ENCODE measurements around the gene BZW2. TPM values are rescaled to one million over a fixed set of nuclear protein-coding genes. Genes with fewer than 3 reads are reported as not detected.
"Not testable (repeated sequence)": the region's sequence is repeated elsewhere in the genome, so short reads cannot be mapped to it uniquely, and the experiment has no call there.

BZW2 gene
- total RNA-seq, 1 experiment from 2014 or later: 131 TPM

DNA sequence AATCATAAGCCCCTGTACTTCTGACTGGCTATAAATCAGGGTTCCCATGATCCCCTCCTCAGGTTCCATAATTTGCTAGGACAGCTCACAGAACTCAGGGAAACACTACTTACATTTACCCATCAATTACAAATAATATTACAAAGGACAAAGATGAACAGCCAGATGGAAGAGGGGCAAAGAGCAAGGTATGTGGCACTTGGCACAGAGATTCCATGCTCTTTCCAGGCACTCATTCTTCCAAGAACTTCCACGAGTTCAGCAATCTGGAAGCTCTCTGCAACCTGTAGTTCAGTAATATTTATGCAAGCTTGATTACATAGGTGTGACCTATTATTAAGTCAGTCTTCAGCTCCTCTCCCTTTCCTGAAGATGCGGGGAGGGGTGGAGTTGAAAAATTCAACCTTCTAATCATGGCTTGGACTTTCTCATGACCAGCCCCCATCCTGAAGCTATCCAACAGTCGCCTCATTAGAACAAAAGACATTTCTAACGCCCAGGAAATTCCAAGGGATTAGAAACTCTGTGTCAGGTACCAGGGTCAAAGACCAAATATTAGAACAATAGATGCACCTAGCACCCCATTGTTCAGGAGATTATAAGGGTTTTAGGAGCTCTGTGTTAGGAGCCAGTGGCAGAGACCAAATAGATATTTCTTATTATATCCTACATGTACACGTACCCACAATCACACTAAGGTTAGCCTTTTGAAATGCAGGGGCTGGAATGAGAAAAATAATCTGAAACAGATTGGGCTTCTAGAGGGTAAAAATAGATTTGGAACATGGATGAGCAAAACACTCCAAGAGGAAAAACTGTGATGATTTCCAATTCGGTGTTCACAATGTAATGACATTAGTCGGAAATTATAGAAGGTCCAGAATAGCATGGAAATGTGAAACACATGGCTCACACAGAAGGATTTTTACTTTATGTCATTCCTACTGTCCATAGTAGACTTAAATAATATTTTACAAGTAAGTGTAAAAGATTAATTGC lies 7.4 kb upstream of the BZW2 start:
- DNase-seq (ENCODE audit: low read depth, low spot score): no peak
- in situ Hi-C loops (cut with HindIII; ENCODE audit: low pct_unique_long_range_greater_than_20kb, low sequenced_read_pairs): no loop called here

DNA sequence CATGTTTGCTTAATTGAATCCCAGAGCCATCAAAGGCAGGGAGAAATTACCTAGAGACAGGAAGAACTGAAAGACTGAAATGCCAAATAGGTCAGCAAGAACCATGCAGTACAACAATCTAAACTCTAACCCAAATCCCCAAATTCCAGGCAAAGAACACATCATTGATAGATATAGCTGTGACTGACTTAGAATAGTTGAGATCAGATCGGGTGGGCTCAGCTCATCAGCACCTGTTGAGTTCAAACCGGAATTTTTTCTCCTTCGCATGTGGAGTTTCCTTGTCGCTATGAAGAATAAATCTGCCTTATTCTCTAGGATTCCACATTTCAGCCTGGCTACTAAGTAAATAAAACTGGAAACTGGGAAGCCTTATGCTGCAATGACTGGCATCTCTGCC lies 1.8 kb upstream of the BZW2 start:
- in situ Hi-C loops (cut with HindIII; ENCODE audit: low pct_unique_long_range_greater_than_20kb, low sequenced_read_pairs): no loop called here
- no peak for DNase-seq (ENCODE audit: low read depth, low spot score)

DNA sequence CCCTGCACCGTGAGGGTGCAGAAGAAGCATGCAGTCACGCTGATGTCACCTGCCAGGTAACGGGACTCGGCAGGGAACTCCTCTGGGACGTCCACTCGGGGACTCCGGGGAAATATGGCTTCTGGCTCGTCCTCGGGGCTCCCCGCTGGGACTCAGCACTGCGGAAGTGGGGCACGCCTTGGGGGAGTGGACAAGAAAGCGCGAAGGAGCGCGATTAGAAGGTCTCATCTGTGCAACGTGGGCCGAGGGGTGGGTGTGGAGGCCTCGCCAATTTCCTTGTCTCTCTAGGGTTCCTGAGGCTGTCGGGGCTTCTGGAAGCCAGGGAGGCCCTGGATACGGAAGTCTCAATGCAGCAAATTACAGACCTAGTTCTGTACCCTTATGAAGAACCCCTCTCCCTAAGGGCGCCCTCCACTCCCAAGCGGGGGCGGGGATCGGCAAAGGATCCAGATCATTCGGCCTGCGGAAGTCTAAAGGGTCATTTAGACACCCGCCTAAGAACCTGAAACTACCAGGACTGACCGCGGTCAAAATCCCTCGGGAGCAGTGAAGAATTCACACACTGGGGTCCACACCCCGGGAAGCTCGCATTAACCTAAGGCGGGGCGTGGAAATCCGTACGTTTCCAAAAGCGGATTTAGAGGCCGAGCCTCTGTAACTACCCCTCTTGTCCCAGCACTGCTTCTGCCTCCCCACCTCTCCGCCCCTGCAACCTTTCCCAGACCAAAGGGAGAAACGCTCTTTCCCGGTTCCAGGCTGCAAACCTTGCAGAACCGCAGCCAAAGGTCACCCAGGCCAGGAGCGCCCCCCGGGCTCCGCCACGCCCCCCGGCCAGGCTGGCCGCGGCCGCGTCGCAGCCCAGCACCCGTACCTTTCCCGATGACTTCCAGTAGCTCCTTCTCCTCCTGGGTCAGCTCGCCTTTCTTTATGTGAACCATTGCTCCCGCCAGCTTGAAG lies 1.1 kb upstream of the BZW2 start:
- DNase-seq (ENCODE audit: low read depth, low spot score): peak; percentile 57
- in situ Hi-C loops (cut with HindIII; ENCODE audit: low pct_unique_long_range_greater_than_20kb, low sequenced_read_pairs): no loop called here

DNA sequence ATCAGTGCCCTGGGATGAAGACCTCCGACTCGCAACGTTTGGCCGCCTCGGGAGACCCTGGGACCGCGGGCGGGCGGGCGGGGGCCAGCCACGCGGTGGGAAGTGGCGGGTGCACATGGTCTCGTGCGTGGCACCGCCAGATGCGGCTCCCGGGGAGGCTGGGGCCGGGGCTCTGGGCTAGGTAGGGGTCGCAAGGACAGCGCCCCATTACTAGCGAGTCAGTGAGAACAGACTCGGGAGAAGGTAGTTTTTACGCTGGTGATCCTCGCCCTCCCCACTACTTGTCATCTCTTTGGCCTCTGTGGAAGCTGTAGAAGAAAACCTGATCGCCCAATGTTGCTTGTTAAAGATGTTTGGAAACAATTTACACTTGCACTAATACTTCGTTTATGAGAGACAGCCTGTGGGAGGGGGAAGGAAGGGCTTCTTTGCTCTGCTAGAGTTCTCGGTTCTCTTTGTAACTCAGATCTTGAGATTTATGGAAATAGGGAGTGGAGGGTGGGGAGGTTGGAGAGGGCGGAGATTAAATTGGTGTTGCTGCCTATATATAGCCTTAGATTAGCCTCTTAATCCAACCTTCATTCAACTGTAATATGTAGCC lies 591 bp downstream of the BZW2 start:
- in situ Hi-C loops (cut with HindIII; ENCODE audit: low pct_unique_long_range_greater_than_20kb, low sequenced_read_pairs): no loop called here
- peak; percentile 48 for DNase-seq (ENCODE audit: low read depth, low spot score)

DNA sequence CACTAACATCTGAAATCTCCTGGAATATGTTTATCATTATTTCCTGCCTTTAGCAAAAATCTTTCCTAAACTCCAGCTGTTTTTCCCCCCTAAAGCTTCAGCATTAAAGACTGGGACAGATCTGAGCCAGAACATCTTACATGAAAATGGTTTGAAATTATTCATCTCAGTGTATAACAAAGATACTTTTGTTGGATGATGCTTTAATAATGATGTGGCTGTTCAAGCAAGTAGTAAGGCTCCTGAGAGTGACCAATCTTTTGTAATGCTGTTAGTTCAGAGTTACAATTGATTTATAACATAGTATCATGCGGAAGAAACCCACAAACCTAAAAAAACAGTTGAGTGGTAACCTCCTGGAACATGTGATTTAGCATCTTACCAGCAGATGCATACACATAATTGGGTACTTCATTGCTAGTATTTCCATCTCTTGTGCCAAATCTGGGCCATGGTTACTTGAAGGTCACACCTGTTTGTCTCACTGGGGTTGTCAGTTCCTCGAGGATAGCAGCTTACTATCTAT lies 1.5 kb downstream of the BZW2 start:
- in situ Hi-C loops (cut with HindIII; ENCODE audit: low pct_unique_long_range_greater_than_20kb, low sequenced_read_pairs): no loop called here
- peak; percentile 65 for DNase-seq (ENCODE audit: low read depth, low spot score)

DNA sequence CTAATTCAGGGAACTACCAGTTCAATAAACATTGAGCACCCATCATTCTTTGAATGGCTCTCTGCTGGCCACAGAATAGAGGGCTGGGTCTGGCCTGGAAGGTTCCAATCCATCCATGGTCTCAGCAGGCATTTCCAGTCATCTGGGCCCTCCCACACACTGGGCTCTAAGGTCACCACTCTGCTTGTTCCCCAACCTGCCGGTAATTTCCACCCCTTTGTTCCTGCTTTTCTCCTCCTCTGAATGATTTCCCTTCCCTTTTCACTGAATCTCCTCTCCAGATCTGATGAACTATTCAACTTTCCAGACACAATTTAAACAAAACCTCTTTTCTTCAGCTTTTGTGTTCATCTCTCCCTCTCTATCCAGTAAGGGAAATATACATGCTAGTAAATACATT lies 2.6 kb downstream of the BZW2 start:
- peak; percentile 19 for DNase-seq (ENCODE audit: low read depth, low spot score)
- in situ Hi-C loops (cut with HindIII; ENCODE audit: low pct_unique_long_range_greater_than_20kb, low sequenced_read_pairs): no loop called here

DNA sequence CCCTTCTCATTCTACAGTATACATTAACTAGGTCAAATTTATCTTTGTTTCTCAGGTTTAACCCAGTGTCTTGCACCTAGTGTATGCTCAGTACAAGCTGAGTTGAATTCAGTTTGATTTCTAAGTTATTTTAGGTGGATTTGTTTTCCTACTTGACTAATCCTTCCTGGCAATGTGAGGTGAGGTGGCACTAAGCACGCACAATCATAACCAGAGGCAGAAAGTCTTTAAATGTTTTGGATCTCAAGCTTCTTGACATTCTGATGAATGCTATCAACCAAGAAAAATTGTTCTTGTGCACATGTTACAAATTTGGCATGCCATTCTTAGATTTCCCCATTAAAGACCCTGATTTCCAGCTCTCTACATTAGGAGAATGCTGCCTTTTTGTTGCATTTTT lies 3.2 kb downstream of the BZW2 start:
- DNase-seq (ENCODE audit: low read depth, low spot score): no peak
- in situ Hi-C loops (cut with HindIII; ENCODE audit: low pct_unique_long_range_greater_than_20kb, low sequenced_read_pairs): no loop called here

DNA sequence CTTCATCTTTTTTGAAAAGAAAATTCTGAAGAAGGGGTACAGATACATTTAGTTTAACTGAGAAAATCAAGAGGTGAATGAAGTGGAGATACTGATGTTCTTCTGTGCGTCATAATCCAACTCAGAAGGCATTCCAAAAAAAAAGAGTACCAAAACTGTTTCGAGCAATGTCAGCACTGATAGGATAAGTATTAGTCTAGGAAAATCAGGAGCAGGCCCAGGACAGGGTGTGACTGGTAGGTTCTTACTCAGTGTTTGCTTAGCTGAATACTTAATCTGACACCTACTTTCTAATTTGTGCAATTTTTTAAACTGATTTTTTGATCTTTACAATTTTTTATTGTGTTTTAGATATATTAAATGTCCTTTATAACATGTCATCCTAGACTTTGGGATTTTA lies 4.3 kb downstream of the BZW2 start:
- DNase-seq (ENCODE audit: low read depth, low spot score): no peak
- in situ Hi-C loops (cut with HindIII; ENCODE audit: low pct_unique_long_range_greater_than_20kb, low sequenced_read_pairs): no loop called here

DNA sequence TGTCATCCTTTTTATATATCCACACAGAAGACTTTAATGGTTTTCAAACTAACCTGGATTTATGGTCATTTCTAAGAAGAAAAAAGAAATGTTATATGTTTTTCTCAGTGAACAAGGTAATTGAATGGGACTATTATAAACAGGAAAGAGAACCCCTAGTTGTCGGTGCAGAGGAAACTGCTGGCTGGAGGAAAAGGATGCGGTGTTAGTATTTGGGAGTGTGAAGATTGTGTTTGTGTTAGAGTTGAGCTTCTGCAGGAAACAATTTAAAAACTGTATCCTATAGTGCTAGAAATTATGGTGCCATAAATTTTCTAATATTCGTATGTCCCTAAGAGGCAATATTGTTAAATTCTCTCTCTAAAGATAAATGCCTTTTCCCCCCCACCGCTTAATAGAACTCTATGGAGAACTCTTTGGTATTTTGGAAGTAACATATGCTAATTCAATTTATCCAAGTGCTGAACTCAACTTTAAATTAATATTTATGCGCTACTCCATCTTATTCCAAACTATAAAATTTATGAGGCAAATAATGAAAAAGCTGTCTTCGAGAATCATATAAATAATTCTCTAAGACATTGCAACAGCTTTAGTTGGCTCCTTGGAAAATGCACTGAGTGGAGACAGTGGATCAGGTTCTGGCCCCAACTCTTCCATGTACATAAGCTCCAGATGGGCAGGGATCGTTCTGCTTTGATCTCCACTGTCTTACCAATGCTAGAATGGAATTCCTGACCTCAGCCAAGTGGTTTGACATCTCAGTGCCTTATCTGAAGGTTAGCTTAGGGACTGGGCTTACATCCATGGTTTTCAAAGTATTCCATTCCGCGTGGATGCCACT lies 5.6 kb downstream of the BZW2 start:
- no peak for DNase-seq (ENCODE audit: low read depth, low spot score)
- in situ Hi-C loops (cut with HindIII; ENCODE audit: low pct_unique_long_range_greater_than_20kb, low sequenced_read_pairs): no loop called here

DNA sequence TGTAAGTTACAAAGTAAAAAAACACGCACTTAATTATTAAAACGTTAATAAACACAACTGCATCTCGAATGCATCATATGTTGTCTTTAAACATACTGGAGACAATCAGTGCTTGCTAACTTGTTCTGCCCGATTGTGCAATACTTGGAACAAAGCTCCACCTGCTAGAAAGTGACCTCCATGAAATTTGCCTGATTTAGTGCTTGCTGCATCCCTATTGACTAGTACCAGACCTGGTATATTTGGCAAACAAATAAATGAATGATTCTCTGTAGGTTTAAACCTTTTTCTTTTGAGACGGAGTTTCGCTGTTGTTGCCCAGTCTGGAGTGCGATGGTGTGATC lies 6.2 kb downstream of the BZW2 start:
- DNase-seq (ENCODE audit: low read depth, low spot score): no peak
- in situ Hi-C loops (cut with HindIII; ENCODE audit: low pct_unique_long_range_greater_than_20kb, low sequenced_read_pairs): no loop called here

DNA sequence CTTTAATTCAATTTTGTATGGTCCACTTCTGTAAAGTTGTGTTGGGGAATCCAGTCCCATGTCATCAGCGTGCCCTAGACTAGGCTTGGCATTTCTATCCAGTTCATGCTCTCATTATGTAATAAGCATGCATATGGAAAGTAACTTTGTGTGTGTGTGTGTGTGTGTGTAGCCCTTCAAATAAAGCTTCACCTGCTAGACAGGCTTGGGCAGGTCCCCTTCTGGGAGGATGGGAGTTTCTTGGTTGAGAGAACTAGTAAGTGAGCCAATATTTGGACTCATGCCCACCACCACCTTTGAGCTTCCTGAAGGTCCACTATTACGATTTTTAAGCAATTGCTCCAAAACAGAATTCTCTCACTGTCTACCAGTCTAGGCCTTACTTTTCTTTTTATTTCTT lies 6.9 kb downstream of the BZW2 start:
- DNase-seq (ENCODE audit: low read depth, low spot score): no peak
- in situ Hi-C loops (cut with HindIII; ENCODE audit: low pct_unique_long_range_greater_than_20kb, low sequenced_read_pairs): no loop called here

DNA sequence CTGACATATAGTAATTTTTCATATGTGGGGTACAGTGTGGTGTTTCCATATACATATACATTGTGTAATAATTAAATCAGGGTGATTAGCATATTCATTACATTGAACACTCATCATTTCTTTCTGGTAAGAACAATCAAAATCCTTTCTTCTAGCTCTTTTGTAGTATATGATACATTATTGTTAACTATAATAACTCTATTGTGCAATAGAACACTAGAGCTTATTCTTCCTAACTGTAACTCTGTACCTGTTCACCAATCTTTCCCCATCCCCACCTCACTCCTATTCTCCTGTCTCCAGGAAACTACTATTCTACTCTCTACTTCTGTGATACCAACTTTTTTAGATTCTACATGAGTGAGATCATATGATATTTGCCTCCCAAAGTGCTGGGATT lies 9.4 kb downstream of the BZW2 start:
- in situ Hi-C loops (cut with HindIII; ENCODE audit: low pct_unique_long_range_greater_than_20kb, low sequenced_read_pairs): no loop called here

DNA sequence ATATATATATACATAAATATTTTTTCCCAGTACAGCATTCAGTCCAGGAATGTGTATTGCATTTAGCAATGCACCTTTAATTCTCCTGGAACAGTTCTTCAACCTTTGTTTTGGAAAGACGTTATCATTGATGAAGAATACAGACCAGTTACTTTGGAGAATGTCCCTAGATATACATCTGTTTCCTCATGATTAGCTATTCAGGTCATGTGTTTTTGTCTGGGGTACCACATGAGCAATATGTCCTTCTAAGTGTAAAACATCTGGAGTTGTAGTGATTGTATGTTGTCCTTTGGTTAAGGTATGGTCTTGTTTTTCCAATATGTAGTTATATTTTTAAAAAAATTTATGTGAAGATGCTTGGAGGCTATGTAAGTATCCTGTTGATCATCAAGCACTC lies 10.2 kb downstream of the BZW2 start:
- no peak for DNase-seq (ENCODE audit: low read depth, low spot score)
- in situ Hi-C loops (cut with HindIII; ENCODE audit: low pct_unique_long_range_greater_than_20kb, low sequenced_read_pairs): no loop called here

More for the DNA sequence above, 9.4 kb downstream of the BZW2 start:
- no peak for DNase-seq (ENCODE audit: low read depth, low spot score)

DNA sequence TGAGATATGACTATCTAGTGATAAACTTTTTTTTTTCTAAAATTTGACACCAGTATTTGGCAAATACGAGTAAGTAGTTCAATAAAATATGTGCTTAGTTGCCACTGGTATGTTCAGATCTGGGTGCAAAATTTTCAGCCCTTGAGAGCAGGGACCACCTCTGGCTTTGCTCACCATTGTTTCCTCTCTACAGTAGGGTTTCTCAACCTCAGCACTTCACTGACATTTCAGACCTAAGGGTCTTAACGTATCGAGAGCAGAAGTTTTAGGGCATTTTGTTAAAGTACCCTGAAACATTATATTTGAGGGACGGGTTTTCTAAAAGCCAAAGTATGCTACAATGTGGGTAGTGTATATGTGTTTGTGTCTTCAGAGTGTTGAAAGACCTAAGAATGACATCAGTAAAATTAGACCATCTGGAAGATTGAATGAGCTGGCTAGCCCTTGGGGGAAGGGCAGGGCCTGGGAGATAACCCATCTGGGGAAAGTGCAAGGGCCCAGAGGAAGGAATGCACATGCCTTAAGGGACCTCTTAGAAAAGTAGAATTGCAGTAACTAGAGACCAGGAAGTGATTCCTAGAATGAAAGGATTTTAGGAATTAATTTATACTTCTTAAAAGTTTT lies 11.8 kb downstream of the BZW2 start:
- in situ Hi-C loops (cut with HindIII; ENCODE audit: low pct_unique_long_range_greater_than_20kb, low sequenced_read_pairs): no loop called here
- DNase-seq (ENCODE audit: low read depth, low spot score): peak; percentile 58

DNA sequence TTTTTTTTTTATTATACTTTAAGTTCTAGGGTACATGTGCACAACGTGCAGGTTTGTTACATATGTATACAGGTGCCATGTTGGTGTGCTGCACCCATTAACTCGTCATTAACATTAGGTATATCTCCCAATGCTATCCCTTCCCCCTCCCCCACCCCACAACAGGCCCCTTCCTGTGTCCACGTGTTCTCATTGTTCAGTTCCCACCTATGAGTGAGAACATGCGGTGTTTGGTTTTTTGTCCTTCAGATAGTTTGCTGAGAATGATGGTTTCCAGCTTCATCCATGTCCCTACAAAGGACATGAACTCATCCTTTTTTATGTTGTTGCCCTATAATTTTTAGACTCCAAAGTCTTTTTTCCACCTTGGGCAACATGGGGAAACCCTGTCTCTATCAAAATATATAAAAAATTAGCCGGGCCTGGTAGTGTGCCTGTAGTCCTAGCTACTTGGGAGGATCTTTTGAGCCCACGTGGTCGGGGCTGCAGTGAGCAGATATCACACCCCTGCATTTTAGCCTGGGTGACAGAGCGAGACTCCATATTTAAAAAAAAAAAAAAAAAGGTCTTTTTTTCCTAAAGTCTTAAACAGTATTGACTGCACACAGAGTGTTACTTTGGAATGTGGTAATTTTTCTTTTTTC lies 14.0 kb downstream of the BZW2 start:
- in situ Hi-C loops (cut with HindIII; ENCODE audit: low pct_unique_long_range_greater_than_20kb, low sequenced_read_pairs); DNase-seq (ENCODE audit: low read depth, low spot score): not testable (repeated sequence)

Data from SK-MEL-5 (cell line).